ENCODE data around the gene SEC16B.
A peak's percentile ranks its signal among the peaks of the same experiment; 100 is the strongest.

SEC16B gene

GRCh38 chr1:177947623-177948022 lies 22.2 kb downstream of the SEC16B start:
- Histone ChIP-seq H3K27ac (ENCODE audit: low read depth, low read length) (no peak overlapping the region), H3K27me3 (ENCODE audit: low read length) (no peaks in the 10 kb centered on the region), H3K4me3 (ENCODE audit: insufficient read depth, low read length, poor library complexity, severe bottlenecking) (no peak overlapping the region), H3K9me2 (replicated peaks; ENCODE audit: insufficient read depth, low read length) (no peaks in the 10 kb centered on the region), H2AFZ (ENCODE audit: low read depth, low read length, severe bottlenecking) (no peak overlapping the region), H3K9ac (ENCODE audit: low read length) (no peak overlapping the region), H3K36me3 (ENCODE audit: low read length) (no peaks in the 10 kb centered on the region), H3K79me2 (ENCODE audit: insufficient read depth, low read length) (no peaks in the 10 kb centered on the region), H3K4me2 (ENCODE audit: low read depth, low read length, poor library complexity, severe bottlenecking) (no peak overlapping the region), H4K20me1 (ENCODE audit: low read depth, low read length) (no peaks in the 10 kb centered on the region), H3F3A (ENCODE audit: insufficient read depth) (no peaks in the 10 kb centered on the region), H3K9me3 (ENCODE audit: insufficient read depth, low read length) (no peaks in the 10 kb centered on the region)
- TF ChIP-seq CTCF (IDR thresholded peaks at IDR 0.05; ENCODE audit: insufficient read depth, low read length, poor library complexity, severe bottlenecking), result no peak
- no peak for TF ChIP-seq EZH2phosphoT487 (conservative IDR thresholded peaks at IDR 0.05; ENCODE audit: low read length)

GRCh38 chr1:177945943-177946650 lies 23.8 kb downstream of the SEC16B start:
- TF ChIP-seq CTCF (IDR thresholded peaks at IDR 0.05; ENCODE audit: insufficient read depth, low read length, poor library complexity, severe bottlenecking), result peak; percentile 76
- no peak for TF ChIP-seq EZH2phosphoT487 (conservative IDR thresholded peaks at IDR 0.05; ENCODE audit: low read length)
- H3K36me3 ChIP-seq (ENCODE audit: low read length), result no peaks in the 10 kb centered on the region
- no peak overlapping the region for H3K27ac ChIP-seq (ENCODE audit: low read depth, low read length)
- H3K9me2 ChIP-seq (replicated peaks; ENCODE audit: insufficient read depth, low read length), result no peaks in the 10 kb centered on the region
- H3K4me3 ChIP-seq (ENCODE audit: insufficient read depth, low read length, poor library complexity, severe bottlenecking), result no peak overlapping the region
- no peak overlapping the region for H3K9ac ChIP-seq (ENCODE audit: low read length)
- H3F3A ChIP-seq (ENCODE audit: insufficient read depth), result no peaks in the 10 kb centered on the region
- H4K20me1 ChIP-seq (ENCODE audit: low read depth, low read length), result no peaks in the 10 kb centered on the region
- H3K9me3 ChIP-seq (ENCODE audit: insufficient read depth, low read length), result no peaks in the 10 kb centered on the region
- no peaks in the 10 kb centered on the region for H3K79me2 ChIP-seq (ENCODE audit: insufficient read depth, low read length)
- H2AFZ ChIP-seq (ENCODE audit: low read depth, low read length, severe bottlenecking), result no peak overlapping the region
- H3K4me2 ChIP-seq (ENCODE audit: low read depth, low read length, poor library complexity, severe bottlenecking), result no peak overlapping the region
- H3K27me3 ChIP-seq (ENCODE audit: low read length), result no peaks in the 10 kb centered on the region

- TF ChIP-seq CTCF (IDR thresholded peaks at IDR 0.05; ENCODE audit: insufficient read depth, low read length, poor library complexity, severe bottlenecking) (no peak), EZH2phosphoT487 (conservative IDR thresholded peaks at IDR 0.05; ENCODE audit: low read length) (no peak)
- Histone ChIP-seq H3K4me2 (ENCODE audit: low read depth, low read length, poor library complexity, severe bottlenecking) (no peak overlapping the region), H3F3A (ENCODE audit: insufficient read depth) (no peaks in the 10 kb centered on the region)
Measured at GRCh38 chr1:177944016-177944949, 25.6 kb downstream of the SEC16B start.

More at GRCh38 chr1:177944016-177944949, 25.6 kb downstream of the SEC16B start:
- Histone ChIP-seq H4K20me1 (ENCODE audit: low read depth, low read length) (no peaks in the 10 kb centered on the region), H3K79me2 (ENCODE audit: insufficient read depth, low read length) (no peaks in the 10 kb centered on the region), H3K9ac (ENCODE audit: low read length) (no peak overlapping the region), H3K27me3 (ENCODE audit: low read length) (no peaks in the 10 kb centered on the region), H3K9me3 (ENCODE audit: insufficient read depth, low read length) (no peaks in the 10 kb centered on the region), H3K4me3 (ENCODE audit: insufficient read depth, low read length, poor library complexity, severe bottlenecking) (no peak overlapping the region), H3K27ac (ENCODE audit: low read depth, low read length) (no peak overlapping the region), H3K9me2 (replicated peaks; ENCODE audit: insufficient read depth, low read length) (no peaks in the 10 kb centered on the region), H3K36me3 (ENCODE audit: low read length) (no peaks in the 10 kb centered on the region), H2AFZ (ENCODE audit: low read depth, low read length, severe bottlenecking) (no peak overlapping the region)

All from SU-DHL-6 (cell line).